GM20431 (cell line): ENCODE results near the gene SLC6A2.

Experiments used
- in situ Hi-C: fragments of 300-500 bp; cut with MseI, MboI; formaldehyde crosslinking; loops from one replicate; pipeline ENCODE4 v1.15.0; 2020; ENCODE audit warnings: low sequenced_read_pairs; ENCODE audit not compliant: unreplicated experiment

The SLC6A2 gene

DNA sequence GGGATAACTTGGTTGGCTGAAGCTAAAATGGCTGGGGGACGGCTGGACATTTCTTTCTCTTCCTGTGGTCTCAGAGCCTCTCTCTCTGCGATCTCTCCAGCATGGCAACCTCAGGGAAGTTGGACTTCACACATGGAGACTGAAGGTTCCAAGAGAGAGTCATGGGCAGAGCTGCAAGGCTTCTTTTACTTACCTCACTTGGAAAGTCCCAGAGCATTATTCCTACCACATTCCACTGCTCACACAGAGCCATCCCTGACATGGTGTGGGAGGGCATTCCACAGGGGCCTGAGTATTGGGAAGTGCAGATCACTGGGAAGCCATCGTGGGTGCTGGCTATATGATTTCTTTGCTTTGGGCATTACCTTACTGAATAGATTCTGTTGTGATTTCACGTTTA is 9.8 kb upstream of the SLC6A2 start:
- in situ Hi-C loops: no loop called here

DNA sequence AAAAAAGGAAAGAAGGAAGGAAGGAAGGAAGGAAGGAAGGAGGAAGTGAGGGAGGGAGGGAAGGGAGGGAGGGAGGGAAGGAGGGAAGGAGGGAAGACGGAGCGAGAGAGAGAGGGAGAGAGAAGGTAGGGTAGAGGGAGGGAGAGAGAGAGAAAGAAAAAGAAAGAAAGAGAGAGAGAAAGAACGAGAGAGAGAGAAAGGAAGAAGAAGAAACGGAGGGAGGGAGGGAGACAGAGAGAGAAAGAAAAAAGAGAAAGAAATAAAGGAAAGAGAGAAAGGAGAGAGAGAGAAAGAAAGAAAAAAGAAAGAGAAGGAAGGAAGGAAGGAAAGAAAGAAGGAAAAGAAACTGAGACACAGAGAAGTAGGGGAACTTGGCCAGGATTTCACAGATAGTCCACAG is 8.4 kb upstream of the SLC6A2 start:
- in situ Hi-C loops: no loop called here

DNA sequence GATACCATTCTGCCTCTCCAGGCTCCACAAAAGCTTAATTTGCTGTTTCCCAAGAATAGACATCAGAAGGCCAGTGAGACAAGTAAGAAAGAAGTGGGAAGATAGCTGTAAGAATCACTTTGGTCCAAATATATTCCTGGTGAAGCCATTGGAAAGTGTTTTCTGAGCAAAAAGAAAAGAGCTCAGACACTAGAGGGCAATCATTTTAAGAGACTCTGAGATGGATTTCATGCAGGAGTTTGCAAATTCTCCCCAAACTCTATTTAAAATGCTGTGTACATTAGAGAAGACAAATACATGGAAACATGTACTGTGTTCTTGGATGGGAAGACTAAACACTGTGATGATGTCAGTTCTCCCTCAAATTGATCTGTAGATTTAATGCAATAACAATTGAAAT is 8.0 kb upstream of the SLC6A2 start:
- in situ Hi-C loops: no loop called here

GRCh38 chr16:55651841-55652824 is 3.7 kb upstream of the SLC6A2 start:
- in situ Hi-C loops: no loop called here

GRCh38 chr16:55653106-55653505 is 2.7 kb upstream of the SLC6A2 start:
- in situ Hi-C loops: no loop called here

DNA sequence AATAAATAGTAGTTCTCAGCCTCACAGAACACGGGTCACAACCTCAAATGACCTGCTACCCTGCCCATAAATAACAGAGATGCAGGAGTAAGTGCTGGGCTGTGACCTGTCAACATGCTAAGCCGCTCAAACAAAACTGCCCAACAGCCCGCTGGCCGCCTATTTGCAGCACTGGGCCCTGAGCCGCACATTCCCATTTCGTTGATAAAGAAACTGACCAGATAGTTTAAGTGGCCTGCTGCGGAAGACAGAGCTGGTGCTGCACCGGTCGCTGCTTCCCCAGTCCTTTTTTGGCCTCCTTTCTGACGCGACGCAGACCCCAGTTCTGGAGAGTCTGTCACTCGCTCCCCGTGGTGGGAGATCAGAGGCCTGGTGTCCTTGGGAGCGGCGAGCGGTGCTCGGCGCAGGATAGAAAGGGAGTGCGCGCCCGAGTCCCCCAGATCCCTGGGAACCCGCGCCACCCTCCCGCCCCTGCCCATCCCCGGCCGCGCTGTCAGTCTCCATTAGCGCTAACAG is 349 bp upstream of the SLC6A2 start:
- in situ Hi-C loops: no loop called here

- in situ Hi-C loops: no loop called here
These were observed 904 bp downstream of the SLC6A2 start for GRCh38 chr16:55656691-55657092.

DNA sequence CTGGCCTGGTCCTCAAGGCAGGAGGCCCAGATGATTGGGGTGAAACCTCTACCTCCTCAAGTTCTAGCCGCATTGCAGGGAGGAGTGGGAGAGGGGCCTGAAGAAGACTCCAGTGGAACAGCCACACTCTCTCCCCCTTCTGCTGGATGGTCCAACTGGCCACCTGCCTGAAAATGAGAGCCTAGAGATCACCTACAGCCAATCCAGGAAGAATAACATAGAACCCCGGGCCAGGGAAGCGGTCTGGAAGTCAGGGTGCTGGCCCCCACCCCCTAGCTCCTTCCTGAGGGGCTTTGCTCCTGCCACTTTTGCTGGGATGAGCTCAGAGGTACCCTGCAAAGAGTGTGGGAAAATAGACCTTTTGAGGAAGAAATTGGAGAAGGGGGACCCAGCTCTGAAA is 1.8 kb downstream of the SLC6A2 start:
- in situ Hi-C loops: no loop called here

- in situ Hi-C loops: no loop called here
These were observed 3.2 kb downstream of the SLC6A2 start for GRCh38 chr16:55658898-55659420.

- in situ Hi-C loops: no loop called here
These were observed 4.2 kb downstream of the SLC6A2 start for GRCh38 chr16:55660026-55660425.

DNA sequence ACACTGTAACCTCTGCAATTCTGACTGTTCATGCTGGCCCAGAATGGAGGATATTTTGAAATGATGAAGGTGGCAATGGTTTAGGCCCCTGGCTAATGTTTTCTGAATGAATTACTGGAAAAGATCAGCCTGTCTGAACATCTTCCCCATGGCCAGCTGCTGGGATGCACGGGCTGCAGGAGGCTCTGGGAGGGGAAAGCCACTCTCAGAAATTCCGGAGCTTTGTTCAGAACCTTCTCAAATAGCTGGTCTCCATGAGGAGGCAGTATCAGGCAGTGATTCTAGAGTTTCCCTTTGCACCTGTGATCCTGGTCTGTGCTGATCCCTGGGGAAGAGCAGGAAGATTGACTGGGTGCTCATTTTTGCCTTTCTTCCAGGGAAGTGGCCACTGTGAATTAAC is 5.0 kb downstream of the SLC6A2 start:
- in situ Hi-C loops: no loop called here

DNA sequence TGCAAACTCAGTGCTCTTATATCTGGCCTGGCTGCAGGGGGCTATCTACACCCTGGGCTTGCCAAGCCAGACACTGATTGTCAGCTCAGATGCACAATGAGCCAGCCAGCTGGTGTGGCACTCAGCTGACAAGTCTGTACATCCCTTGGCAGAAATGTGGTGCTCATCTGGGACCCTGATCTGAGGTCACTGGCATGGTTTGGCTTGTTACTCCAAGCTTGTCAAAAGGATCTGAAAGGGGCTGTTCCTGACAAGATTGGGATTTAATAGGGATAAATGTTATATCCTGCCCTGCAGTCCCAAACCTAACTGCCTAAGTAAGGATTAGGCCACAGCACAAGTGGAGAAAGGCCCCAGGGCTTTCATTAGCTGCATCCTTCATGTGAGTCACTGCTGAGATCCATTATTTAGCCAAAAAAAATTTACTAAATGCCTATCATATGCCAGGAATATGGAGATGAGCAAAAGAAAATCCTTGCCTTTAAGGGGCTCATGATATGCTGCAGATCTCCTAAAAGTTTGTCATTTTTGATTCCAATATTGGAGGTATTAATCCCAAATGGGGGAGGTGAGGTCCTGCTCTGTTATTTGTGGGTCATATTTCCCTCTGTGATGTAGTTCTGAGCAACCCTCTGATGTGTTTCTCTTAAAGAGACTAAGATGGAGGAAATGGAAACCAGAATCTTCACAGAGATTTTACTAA is 6.3 kb downstream of the SLC6A2 start:
- in situ Hi-C loops: no loop called here

GRCh38 chr16:55662644-55663031 is 6.8 kb downstream of the SLC6A2 start:
- in situ Hi-C loops: no loop called here

- in situ Hi-C loops: no loop called here
These were observed 7.4 kb downstream of the SLC6A2 start for GRCh38 chr16:55663225-55663624.

DNA sequence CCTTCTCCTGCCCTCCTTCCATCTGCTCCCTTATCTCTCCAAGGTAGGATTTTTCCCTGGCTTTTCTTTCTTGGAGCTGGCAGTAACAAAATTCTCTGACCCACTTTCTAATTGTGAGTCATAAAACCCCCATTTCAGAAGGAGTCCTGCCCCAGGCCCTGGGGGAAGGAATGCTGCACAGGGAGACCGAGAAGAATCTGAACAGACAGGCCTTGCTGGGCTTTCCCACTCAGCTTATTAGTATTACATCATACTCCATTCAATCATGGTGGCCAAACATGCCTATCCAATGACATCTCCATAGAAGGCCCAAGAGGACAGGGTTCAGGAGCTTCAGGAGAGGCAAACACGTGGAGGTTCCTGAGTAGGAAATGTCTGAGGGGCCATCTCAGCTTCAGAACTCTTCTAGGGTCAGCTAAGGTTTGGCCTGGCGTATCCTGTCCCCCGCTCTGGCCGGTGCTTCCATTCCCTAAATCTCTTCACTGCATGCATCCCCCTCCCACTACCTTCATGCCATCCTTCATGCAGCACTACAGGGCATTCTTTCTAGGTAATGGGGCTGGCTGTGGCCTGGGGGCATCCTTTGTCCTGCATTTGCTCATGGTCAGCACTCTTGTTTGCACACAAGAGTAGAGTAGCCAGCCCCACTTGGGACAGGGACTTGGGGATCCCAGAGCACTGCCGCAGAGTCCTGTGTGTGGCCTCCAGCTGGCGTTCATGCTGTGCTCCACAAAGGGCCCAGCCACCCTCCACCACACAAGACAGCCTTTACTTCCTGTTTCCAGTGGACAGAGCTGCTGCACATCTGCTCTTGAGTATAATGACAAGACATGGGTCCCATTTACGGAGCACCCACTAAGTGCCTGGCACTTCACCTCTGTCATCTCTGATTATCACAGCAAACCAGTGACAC is 8.2 kb downstream of the SLC6A2 start:
- in situ Hi-C loops: no loop called here

DNA sequence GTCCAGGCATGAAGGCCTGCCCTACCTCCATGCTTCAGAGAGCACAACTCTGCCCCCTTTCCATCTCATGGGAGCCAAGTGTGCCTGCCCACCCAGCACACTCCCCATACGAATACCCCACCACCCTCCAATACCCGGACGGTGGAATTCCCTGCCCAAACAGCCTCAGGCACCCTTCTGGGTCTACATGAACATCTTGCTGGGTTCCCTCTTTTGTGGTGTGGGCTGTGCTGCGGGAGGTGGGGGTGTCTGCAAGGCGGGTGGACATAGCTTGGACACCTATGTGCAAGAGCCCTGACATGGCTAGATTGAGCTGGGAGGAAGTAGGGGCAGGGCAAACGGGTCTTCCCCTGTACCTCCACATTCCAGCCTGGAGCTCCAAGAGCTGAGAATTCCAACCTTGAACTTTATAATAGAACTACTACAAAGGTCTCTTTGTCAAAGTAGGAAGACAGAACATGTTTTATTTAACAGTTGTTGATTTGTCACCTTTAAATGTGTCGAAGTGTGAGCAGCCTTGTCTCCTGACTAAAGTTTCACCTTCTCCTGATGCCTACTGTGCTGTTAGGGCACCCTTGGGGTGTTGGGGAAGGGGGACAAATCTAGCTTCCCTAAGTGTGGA is 9.1 kb downstream of the SLC6A2 start:
- in situ Hi-C loops: no loop called here

- in situ Hi-C loops: no loop called here
These were observed 9.7 kb downstream of the SLC6A2 start for GRCh38 chr16:55665511-55665910.

GRCh38 chr16:55666012-55666411 is 10.2 kb downstream of the SLC6A2 start:
- in situ Hi-C loops: no loop called here

GRCh38 chr16:55667753-55668152 is 12.0 kb downstream of the SLC6A2 start:
- in situ Hi-C loops: no loop called here
